ENCODE results near the gene CYSRT1.

Gene CYSRT1

GRCh38 chr9:137213160-137214060, 11.6 kb upstream of the CYSRT1 start:
- no peak for DNase-seq

DNA sequence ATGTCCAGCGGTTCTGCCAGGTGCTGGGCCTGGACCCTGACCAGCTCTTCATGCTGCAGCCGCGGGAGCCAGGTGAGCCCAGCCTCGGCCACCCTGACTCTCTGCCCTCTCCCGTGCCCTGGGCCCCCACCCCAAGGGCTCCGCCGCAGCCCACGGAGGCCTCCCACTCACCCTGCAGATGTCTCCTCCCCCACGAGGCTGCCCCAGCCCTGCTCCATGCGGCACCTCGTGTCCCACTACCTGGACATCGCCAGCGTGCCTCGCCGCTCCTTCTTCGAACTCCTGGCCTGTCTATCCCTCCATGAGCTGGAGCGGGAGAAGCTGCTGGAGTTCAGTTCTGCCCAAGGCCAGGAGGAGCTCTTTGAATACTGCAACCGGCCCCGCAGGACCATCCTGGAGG, 10.4 kb upstream of the CYSRT1 start:
- no peak for DNase-seq

GRCh38 chr9:137215196-137215986, 9.6 kb upstream of the CYSRT1 start:
- DNase-seq = no peak

GRCh38 chr9:137216188-137216965, 8.6 kb upstream of the CYSRT1 start:
- DNase-seq = no peak

DNA sequence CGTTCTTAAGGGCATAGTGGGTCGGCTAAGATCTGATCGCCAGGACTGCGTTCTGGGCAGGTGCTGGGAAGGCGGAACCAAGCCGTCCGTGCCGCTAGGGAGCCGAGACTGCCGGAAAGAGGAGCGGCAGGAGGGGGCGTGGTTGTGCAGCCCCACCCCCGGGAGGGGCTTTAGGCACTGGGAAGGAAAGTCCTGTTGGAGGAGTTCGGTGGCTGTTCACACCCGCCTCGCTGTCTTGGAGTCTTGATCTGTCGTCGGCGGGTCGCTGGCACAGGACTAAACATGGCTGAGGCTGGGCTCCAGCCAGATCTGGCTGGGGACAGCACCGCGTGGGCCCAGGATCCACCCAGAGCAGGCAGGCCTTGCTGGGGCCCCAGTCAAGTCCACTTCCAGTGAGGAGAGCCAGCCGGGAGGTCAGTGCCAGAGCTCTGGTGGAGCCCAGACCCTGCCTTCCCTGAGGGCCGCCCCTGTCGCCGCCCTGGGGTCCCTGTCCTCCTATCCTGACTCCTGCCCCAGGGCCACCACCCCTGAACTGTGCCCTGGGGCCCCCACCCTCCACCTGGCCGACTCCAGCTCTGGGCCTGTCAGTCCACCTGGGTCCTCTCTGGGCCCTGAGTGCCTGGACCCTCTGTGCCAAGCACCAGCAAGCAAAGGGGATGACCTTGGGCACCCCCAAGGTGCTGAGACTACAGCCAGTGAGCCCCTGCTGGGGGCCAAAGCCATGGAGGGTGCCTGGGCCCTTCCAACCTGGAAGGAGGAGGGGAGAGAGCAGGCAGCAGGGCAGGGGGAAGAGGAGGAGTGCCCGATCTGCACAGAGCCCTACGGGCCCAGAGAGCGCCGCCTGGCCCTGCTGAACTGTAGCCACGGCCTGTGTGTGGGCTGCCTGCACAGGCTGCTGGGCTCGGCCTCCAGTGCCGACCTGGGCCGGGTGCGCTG, 7.4 kb upstream of the CYSRT1 start:
- peak; percentile 60 for DNase-seq

DNA sequence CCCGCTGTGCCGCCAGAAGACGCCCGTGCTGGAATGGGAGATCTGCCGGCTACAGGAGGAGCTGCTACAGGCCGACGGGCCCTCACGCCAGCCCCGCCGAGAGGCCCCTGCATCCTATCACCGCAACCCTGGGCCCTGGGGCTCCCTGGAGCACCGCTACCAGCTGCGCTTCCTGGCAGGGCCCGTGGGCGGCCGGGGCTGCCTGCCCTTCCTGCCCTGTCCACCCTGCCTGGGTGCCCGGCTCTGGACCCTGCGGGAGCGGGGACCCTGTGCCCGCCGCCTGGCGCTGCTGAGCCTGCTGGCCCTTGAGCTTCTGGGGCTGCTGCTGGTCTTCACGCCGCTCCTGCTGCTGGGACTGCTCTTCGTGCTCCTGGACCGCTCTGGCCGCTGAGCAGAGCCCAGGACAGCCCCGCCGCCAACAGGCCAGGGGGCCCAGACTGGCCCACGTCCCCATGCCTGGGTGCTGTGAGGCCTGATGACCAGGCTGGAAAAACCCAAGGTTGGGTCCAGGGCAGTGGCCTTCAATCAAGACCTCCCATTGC, 6.7 kb upstream of the CYSRT1 start:
- DNase-seq = no peak

DNA sequence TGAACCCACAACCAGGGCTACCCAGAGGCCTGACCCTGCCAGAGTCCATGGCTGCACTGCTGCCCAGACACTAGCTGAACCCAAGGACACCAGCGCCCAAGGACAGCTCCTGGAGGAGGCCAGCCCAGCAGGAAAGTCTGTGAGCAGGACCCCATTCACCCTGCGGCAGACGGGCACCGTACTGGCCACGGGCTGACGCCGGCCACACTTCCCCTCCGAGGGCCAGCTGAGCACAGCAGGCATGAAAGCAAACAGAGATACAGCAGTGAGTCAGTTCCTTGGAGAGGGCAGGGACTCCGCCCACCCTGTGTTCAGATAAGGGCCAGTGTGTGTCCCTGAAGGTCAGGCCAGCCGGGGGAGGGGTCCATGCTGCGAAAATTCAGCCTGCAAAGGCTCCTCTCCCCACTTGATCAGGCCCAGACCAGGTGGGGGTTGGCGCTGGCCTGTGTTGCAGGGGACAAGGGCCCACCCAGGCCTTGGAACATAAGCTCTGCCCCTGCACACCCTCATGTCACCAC, 6.2 kb upstream of the CYSRT1 start:
- DNase-seq = peak; percentile 24

- DNase-seq = no peak
Measured at GRCh38 chr9:137219757-137220316, 5.1 kb upstream of the CYSRT1 start.

- no peak for DNase-seq
Measured at GRCh38 chr9:137220317-137221094, 4.5 kb upstream of the CYSRT1 start.

- DNase-seq = no peak
Measured at GRCh38 chr9:137221095-137221505, 3.9 kb upstream of the CYSRT1 start.

GRCh38 chr9:137221506-137222111, 3.4 kb upstream of the CYSRT1 start:
- no peak for DNase-seq

DNA sequence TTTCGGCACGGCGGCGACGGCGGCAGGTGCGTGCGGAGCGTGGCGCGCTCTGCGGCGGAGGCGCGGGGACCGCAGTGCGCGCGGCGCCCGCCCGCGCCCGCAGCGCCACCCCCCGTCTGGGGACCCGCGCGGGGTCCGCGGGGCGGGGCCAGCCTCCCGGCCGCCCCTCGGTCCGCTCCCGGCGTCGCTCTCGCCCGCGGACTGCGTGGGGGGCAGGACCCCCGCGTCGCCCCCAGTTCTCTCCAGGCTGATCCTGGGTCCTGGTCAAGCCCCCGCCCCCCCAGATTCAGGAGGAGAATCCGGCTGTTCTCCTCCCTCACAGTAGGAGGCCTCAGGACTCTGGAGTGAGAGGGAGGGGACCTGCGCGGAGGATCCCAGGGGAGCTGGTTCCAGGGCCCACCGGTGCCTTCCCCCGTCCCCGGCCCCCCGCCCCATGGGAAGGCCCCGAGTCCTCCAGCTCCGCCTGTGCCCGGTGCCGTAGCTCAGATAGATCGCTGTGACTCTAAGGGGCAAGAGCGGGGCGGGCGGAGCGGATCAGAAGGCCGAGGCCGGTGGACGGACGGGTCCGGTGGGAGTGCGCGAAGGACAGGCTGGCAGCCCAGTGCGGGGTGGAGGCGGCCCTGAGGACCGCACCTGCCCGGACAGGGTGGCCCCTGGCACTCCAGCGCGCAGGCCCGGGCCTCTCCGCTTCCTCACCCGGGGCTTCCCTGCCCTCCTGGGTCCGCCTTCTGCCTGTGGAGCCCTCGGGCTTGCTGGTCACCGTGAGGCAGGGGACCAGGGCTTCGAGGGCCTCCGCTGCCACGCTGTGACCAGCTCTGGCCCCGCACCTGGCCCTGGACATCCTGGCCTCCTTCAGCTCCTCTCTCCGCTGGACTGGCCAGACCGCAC, 2.5 kb upstream of the CYSRT1 start, which contains the start of gene RNF208:
Gene RNF208, minus strand, starts transcription at position 51 of the 888 bp plus-strand sequence. CDS start 1,028 bp downstream, outside the sequence.
- no peak for DNase-seq

- DNase-seq = peak; percentile 93
Measured at GRCh38 chr9:137223078-137223970, 1.6 kb upstream of the CYSRT1 start.

DNA sequence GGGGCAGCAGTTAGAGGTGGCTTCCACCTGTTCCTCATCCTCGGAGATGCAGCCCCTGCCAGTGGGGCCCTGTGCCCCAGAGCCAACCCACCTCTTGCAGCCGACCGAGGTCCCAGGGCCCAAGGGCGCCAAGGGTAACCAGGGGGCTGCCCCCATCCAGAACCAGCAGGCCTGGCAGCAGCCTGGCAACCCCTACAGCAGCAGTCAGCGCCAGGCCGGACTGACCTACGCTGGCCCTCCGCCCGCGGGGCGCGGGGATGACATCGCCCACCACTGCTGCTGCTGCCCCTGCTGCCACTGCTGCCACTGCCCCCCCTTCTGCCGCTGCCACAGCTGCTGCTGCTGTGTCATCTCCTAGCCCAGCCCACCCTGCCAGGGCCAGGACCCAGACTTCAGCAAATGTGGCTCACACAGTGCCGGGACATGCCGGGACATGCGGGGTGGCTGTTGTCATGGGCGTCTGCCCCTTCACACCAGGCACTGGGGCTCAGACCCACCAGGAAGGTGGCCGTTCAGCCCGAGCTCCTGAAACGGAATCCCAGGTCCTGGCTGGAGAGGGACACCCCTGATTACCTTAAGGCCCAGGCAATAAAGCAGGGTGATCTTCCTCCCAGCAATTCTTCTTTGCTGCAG, 841 bp downstream of the CYSRT1 start:
- no peak for DNase-seq

DNA sequence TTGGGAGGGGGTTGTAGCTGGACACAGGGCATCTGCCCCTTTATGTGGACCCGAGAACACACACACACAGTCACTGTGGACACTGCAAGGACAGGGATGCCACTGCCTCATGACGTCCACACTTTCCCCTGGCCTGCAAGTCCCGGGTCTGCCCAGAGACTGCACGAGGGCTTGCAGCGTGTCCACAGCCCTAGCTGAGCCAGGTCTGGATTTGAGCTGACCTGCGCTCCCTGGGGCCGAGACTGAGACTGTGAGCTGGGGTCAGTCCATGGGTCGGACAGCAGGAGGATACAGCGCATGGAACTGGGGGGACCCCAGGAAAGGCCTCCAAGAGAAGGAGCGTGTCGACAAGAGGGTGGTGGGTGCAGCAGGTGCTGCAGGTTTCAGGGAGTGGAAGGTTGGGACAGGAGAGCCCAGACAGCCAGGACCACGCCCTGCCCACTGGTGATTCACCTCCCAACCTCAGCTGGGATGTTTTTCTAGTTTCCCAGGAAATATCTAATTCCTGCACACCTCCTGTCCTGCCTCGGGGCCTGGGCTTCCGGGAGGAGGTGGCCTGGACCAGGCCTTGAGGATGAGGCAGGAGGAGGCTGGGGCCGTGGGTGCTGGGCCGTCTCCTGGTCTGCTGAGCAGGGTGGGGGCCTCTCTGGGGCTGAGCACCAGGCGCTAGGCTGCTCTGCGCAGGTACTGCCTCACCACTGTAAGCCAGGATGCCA, 1.5 kb downstream of the CYSRT1 start:
- DNase-seq = no peak
